Measurements from ENCODE around the gene CHN1.

GRCh38 chr2:174786066-174786725 lies 219.0 kb downstream of the CHN1 start:
- TF ChIP-seq CTCF (IDR thresholded peaks at IDR 0.05) = no peak
- no peak for TF ChIP-seq POLR2A (IDR thresholded peaks at IDR 0.05)

Measured in esophagus squamous epithelium (tissue), 4 donors.